ENCODE results near the gene RASGRF2.

RASGRF2 gene

GRCh38 chr5:81225463-81225862, 265.3 kb downstream of the RASGRF2 start:
- no peak for TF ChIP-seq CTCF (IDR thresholded peaks at IDR 0.05; ENCODE audit: insufficient read depth, missing control alignments)
- DNase-seq (ENCODE audit: insufficient read length, low spot score) (no peak), FAIRE-seq (no peak)

- FAIRE-seq (no peak), DNase-seq (ENCODE audit: insufficient read length, low spot score) (no peak)
- no peak for TF ChIP-seq CTCF (IDR thresholded peaks at IDR 0.05; ENCODE audit: insufficient read depth, missing control alignments)
Measured at GRCh38 chr5:81226286-81226685, 266.1 kb downstream of the RASGRF2 start.

- DNase-seq (ENCODE audit: insufficient read length, low spot score) (no peak), FAIRE-seq (no peak)
- TF ChIP-seq CTCF (IDR thresholded peaks at IDR 0.05; ENCODE audit: insufficient read depth, missing control alignments), result no peak
Measured at GRCh38 chr5:81226949-81227348, 266.8 kb downstream of the RASGRF2 start.

- FAIRE-seq (no peak), DNase-seq (ENCODE audit: insufficient read length, low spot score) (no peak)
- TF ChIP-seq CTCF (IDR thresholded peaks at IDR 0.05; ENCODE audit: insufficient read depth, missing control alignments), result no peak
Measured at GRCh38 chr5:81228084-81228483, 267.9 kb downstream of the RASGRF2 start.

- no peak for DNase-seq (ENCODE audit: insufficient read length, low spot score)
- TF ChIP-seq CTCF (IDR thresholded peaks at IDR 0.05; ENCODE audit: insufficient read depth, missing control alignments), result no peak
- FAIRE-seq, result no peak
Measured at GRCh38 chr5:81230416-81230815, 270.3 kb downstream of the RASGRF2 start.

- no peak for FAIRE-seq
- no peak for TF ChIP-seq CTCF (IDR thresholded peaks at IDR 0.05; ENCODE audit: insufficient read depth, missing control alignments)
- no peak for DNase-seq (ENCODE audit: insufficient read length, low spot score)
Measured at GRCh38 chr5:81232464-81233079, 272.4 kb downstream of the RASGRF2 start.

- FAIRE-seq, result no peak
- DNase-seq (ENCODE audit: insufficient read length, low spot score), result no peak
- no peak for TF ChIP-seq CTCF (IDR thresholded peaks at IDR 0.05; ENCODE audit: insufficient read depth, missing control alignments)
Measured at GRCh38 chr5:81233080-81233634, 273.0 kb downstream of the RASGRF2 start, which contains the start of gene CKMT2. TSS of gene CKMT2 (plus strand) at chr5:81233322. CDS start at chr5:81251133, 17,811 bp downstream.

All from D721Med (cell line).